ENCODE measurements around the gene PRUNE1.

GRCh38 chr1:150976879-150977694 lies 31.2 kb upstream of the PRUNE1 start:
- TF ChIP-seq CTCF (IDR thresholded peaks at IDR 0.05) (peak in 1 of 6 experiments; percentile 8), POLR2AphosphoS5 (IDR thresholded peaks at IDR 0.05) (peak; percentile 80 to 94), POLR2A (IDR thresholded peaks at IDR 0.05) (peak in 1 of 4 donors; percentile 78), EP300 (IDR thresholded peaks at IDR 0.05) (no peak)
